ENCODE measurements around the gene NDST1. TPM values are rescaled to one million over a fixed set of nuclear protein-coding genes. Genes with fewer than 3 reads are reported as not detected.

NDST1 gene
- total and polyA plus RNA-seq, 2 of the 8 experiments (the other 6 are each of a cell fraction or from before 2014, with no cell fraction given) = 27.0 to 72.0 TPM

DNA sequence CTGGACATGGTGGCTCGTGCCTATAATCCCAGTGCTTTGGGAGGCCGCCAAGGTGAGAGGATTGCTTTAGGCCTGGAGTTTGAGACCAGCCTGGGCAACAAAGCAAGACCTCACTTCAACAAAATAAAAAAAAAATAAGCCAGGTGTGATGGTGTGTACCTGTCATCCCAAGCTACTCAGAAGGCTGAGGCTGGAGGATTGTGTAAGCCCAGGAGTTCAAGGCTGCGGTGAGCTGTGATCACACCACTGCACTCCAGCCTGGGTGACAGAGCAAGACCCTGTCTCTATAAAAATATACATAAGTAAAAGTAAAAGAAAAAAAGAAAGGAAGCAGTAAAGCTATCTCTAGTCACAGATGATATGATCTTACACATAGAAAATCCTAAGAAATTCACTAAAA is 73.0 kb downstream of the NDST1 start (continued):
- TF ChIP-seq POU5F1 (IDR thresholded peaks at IDR 0.05; ENCODE audit: low read depth, low read length) (no peak), HDAC6 (IDR thresholded peaks at IDR 0.05; ENCODE audit: low read depth, low read length) (no peak)
